Gastroesophageal sphincter (tissue), 3 donors: ENCODE measurements around the gene SCGB2B2.

Source experiments
- POLR2A ChIP-seq, 2 donors: fragments of 450-650 bp; IDR thresholded peaks; one replicate each; pipeline ENCODE4 v1.6.1; 2017; ENCODE audit warnings: antibody characterized with exemption in 2 of 2, mild to moderate bottlenecking in 2 of 2, moderate library complexity in 1 of 2
- TF ChIP-seq, protein P1 (sequence below), 4 experiments: fragments of 200-600 bp in 2 of 4; fragments of 450-650 bp in 2 of 4; sonication (generic) in 1 of 4; IDR thresholded peaks; one replicate each; pipeline ENCODE4 v1.5.1; 2017 to 2019; ENCODE audit warnings: antibody characterized with exemption in 4 of 4, mild to moderate bottlenecking in 2 of 4, moderate library complexity in 2 of 4

DNA sequence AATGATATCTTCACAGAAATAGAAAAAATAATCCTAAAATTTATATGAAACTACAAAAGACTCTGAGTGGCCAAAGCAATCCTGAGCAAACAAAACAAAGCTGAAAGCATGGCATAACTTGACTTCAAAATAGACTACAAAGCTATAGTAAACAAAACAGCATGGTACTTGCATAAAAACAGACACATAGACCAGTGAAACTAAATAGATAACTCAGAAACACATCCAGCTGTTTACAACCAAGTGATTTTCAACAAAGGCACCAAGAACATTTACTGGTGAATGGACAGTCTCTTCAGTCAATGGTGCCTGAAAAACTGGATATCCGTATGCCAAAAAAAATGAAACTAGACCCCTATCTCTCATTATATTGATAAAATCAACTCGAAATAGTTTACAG, 25.2 kb downstream of the SCGB2B2 start:
- TF ChIP-seq, protein P1, sequence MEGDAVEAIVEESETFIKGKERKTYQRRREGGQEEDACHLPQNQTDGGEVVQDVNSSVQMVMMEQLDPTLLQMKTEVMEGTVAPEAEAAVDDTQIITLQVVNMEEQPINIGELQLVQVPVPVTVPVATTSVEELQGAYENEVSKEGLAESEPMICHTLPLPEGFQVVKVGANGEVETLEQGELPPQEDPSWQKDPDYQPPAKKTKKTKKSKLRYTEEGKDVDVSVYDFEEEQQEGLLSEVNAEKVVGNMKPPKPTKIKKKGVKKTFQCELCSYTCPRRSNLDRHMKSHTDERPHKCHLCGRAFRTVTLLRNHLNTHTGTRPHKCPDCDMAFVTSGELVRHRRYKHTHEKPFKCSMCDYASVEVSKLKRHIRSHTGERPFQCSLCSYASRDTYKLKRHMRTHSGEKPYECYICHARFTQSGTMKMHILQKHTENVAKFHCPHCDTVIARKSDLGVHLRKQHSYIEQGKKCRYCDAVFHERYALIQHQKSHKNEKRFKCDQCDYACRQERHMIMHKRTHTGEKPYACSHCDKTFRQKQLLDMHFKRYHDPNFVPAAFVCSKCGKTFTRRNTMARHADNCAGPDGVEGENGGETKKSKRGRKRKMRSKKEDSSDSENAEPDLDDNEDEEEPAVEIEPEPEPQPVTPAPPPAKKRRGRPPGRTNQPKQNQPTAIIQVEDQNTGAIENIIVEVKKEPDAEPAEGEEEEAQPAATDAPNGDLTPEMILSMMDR (IDR thresholded peaks at IDR 0.05): no peak
- no peak for TF ChIP-seq POLR2A (IDR thresholded peaks at IDR 0.05)
